ENCODE results near the gene MAP4K1.

DNA sequence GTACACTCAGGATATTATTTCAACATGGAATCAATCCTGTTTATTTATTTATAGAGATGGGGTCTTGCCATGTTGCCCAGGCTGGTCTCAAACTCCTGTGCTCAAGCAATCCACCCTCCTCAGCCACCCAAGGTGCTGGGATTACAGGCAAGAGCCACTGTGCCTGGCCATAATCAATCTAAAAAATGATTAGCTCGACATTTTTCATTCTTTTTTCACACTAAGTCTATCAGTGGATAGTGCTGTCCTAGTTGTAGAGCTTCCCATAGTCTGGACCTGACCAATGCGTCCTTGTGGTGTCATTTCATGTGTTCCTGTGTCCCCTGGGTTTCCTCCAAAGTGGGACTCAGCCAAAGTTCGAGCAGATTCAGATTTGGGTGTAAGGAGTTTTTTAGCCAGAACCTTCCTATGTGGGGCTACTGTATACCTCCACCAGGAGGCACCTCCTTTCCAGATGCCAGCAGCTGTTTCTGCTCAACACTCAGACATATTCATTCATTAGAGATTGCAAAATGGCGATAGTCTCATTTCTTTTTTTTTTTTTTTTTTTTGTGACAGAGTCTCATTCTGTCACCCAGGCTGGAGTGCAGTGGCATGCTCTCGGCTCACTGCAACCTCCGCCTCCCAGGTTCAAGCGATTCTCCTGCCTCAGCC is 61.1 kb downstream of the MAP4K1 start:
- TF ChIP-seq, protein P1, sequence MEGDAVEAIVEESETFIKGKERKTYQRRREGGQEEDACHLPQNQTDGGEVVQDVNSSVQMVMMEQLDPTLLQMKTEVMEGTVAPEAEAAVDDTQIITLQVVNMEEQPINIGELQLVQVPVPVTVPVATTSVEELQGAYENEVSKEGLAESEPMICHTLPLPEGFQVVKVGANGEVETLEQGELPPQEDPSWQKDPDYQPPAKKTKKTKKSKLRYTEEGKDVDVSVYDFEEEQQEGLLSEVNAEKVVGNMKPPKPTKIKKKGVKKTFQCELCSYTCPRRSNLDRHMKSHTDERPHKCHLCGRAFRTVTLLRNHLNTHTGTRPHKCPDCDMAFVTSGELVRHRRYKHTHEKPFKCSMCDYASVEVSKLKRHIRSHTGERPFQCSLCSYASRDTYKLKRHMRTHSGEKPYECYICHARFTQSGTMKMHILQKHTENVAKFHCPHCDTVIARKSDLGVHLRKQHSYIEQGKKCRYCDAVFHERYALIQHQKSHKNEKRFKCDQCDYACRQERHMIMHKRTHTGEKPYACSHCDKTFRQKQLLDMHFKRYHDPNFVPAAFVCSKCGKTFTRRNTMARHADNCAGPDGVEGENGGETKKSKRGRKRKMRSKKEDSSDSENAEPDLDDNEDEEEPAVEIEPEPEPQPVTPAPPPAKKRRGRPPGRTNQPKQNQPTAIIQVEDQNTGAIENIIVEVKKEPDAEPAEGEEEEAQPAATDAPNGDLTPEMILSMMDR (conservative IDR thresholded peaks at IDR 0.05; ENCODE audit: low read depth, low read length): peak; percentile 32; the same call in 1 of the 2 replicates
- TF ChIP-seq EZH2 (IDR thresholded peaks at IDR 0.05; ENCODE audit: borderline replicate concordance, low read depth, low read length, poor library complexity, severe bottlenecking): no peak

All from A673 (cell line).